Measurements from ENCODE around the gene MYH13. TPM values are rescaled to one million over a fixed set of nuclear protein-coding genes. Genes with fewer than 3 reads are reported as not detected.

MYH13 gene
- total RNA-seq, 4 donors from 2014 or later, result not detected

GRCh38 chr17:10270258-10270657 lies 102.5 kb downstream of the MYH13 start:
- ATAC-seq, result peak; percentile 67
- WGBS, 2 donors (ENCODE audit: low coverage in 1 of 2), result 50 to 71% methylated on average over 1 of the region's 1 CpG
- Histone ChIP-seq H3K27ac (no peak overlapping the region), H3K4me3 (no peak overlapping the region), H3K27me3 (no peaks in the 10 kb centered on the region), H3K36me3 (no peaks in the 10 kb centered on the region), H3K4me1 (no peaks in the 10 kb centered on the region), H3K9me3 (no peaks in the 10 kb centered on the region)
- TF ChIP-seq, protein P1, sequence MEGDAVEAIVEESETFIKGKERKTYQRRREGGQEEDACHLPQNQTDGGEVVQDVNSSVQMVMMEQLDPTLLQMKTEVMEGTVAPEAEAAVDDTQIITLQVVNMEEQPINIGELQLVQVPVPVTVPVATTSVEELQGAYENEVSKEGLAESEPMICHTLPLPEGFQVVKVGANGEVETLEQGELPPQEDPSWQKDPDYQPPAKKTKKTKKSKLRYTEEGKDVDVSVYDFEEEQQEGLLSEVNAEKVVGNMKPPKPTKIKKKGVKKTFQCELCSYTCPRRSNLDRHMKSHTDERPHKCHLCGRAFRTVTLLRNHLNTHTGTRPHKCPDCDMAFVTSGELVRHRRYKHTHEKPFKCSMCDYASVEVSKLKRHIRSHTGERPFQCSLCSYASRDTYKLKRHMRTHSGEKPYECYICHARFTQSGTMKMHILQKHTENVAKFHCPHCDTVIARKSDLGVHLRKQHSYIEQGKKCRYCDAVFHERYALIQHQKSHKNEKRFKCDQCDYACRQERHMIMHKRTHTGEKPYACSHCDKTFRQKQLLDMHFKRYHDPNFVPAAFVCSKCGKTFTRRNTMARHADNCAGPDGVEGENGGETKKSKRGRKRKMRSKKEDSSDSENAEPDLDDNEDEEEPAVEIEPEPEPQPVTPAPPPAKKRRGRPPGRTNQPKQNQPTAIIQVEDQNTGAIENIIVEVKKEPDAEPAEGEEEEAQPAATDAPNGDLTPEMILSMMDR (IDR thresholded peaks at IDR 0.05), result no peak
- TF ChIP-seq POLR2A (IDR thresholded peaks at IDR 0.05) (no peak), EP300 (IDR thresholded peaks at IDR 0.05) (no peak), POLR2AphosphoS5 (IDR thresholded peaks at IDR 0.05) (no peak)

DNA sequence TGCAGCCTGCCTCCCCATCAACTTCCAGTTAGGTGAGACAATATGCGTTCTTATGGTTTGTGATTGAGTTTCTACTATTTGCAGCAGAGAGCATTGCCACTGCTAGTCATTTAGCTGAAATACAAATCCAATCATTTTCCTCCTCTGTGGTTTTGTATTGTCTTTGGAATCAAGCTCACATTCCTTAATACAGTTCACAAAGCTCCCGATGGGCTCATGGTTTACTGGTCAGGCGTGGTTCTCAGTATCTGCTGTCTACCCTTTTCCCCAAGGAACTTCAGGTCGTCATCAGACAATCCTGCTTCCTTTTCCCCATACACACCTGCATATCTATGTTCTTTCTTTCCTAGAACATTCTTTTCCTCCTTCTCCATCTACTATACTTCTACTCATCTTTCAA lies 104.8 kb downstream of the MYH13 start:
- no peak overlapping the region for H3K4me3 ChIP-seq
- TF ChIP-seq, protein P1 (IDR thresholded peaks at IDR 0.05), result no peak
- TF ChIP-seq EP300 (IDR thresholded peaks at IDR 0.05) (no peak), POLR2AphosphoS5 (IDR thresholded peaks at IDR 0.05) (no peak), POLR2A (IDR thresholded peaks at IDR 0.05) (no peak)
- no peak for ATAC-seq
- 70 to 74% methylated on average over 3 to 4 of the region's 4 CpGs for WGBS, 2 donors (ENCODE audit: low coverage in 1 of 2)
- H3K36me3 ChIP-seq, result no peaks in the 10 kb centered on the region
- no peaks in the 10 kb centered on the region for H3K27me3 ChIP-seq
- no peak overlapping the region for H3K27ac ChIP-seq
- no peaks in the 10 kb centered on the region for H3K9me3 ChIP-seq
- H3K4me1 ChIP-seq, result no peaks in the 10 kb centered on the region

GRCh38 chr17:10266296-10266876 lies 106.4 kb downstream of the MYH13 start:
- no peaks in the 10 kb centered on the region for H3K9me3 ChIP-seq

DNA sequence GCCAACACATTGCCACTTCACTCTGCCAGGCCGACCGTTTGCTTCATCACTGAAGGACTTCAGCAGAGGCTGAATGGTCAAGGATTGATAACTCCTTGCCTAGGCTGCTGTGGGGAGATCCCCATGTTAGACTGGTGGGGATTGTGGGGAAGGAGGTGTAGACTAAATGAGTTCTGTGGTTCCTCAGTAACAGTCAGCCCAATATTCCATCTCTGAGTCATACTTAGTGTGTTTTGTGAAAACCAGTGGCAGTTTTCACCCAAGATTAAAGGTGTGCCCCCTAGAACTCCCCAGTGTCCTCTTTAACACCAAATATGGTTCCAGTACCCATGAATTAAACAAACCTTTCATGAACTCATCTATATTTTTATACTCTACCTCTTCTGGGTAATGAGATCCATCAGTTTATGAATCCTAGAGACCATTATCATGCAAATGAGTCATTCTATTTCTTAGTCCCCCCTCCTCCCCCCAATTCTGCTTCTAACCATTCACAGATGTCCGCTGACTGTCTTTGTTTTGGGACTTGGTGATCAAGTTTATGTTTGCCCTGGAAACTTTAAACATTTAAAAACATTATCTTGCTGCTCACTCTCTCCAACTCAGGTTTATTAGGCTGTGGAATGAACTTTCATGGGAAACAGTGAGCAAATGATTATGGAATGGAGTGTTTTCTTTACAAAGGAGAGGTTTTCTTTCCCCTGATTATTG lies 107.6 kb downstream of the MYH13 start:
- no peak for ATAC-seq
- TF ChIP-seq, protein P1 (IDR thresholded peaks at IDR 0.05), result no peak
- no peak for TF ChIP-seq EP300 (IDR thresholded peaks at IDR 0.05)
- no peak for TF ChIP-seq POLR2AphosphoS5 (IDR thresholded peaks at IDR 0.05)
- no peak for TF ChIP-seq POLR2A (IDR thresholded peaks at IDR 0.05)
- no peaks in the 10 kb centered on the region for H3K4me1 ChIP-seq
- H3K36me3 ChIP-seq, result no peaks in the 10 kb centered on the region
- no peak overlapping the region for H3K4me3 ChIP-seq
- WGBS, 2 donors (ENCODE audit: low coverage in 1 of 2), result 17 to 65% methylated on average over 1 to 3 of the region's 3 CpGs
- no peaks in the 10 kb centered on the region for H3K27me3 ChIP-seq
- H3K27ac ChIP-seq, result no peak overlapping the region
- H3K9me3 ChIP-seq, result no peaks in the 10 kb centered on the region

More at GRCh38 chr17:10266296-10266876, 106.4 kb downstream of the MYH13 start:
- no peak for TF ChIP-seq POLR2AphosphoS5 (IDR thresholded peaks at IDR 0.05)
- no peak for TF ChIP-seq POLR2A (IDR thresholded peaks at IDR 0.05)
- ATAC-seq, result no peak
- no peaks in the 10 kb centered on the region for H3K4me1 ChIP-seq
- H3K27ac ChIP-seq, result no peak overlapping the region
- 64 to 81% methylated on average over 1 to 3 of the region's 3 CpGs for whole genome bisulfite sequencing, 2 donors (ENCODE audit: low coverage in 1 of 2)
- H3K27me3 ChIP-seq, result no peaks in the 10 kb centered on the region
- H3K36me3 ChIP-seq, result no peaks in the 10 kb centered on the region
- H3K4me3 ChIP-seq, result no peak overlapping the region

DNA sequence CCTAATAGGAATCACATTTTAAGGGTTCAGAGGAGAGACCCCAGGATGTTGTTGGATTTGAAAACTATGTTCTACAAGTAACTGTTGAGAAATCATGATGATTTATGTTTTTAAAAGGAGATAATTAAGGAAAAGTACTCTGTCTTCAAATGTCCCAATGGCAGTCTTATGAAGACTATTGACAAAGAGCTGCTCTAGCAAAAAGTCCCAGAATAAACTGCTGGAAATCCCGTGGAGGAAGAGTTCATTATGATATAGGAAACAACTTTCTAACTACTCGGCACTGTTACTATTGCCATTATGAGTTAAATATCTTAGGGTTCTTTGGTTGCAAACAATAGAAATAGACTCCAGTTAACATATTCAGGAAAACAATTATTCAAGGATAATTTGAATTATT lies 108.8 kb downstream of the MYH13 start:
- WGBS, 2 donors (ENCODE audit: low coverage in 1 of 2), result 69 to 92% methylated on average over 2 of the region's 2 CpGs

More for the DNA sequence above, 108.8 kb downstream of the MYH13 start:
- TF ChIP-seq EP300 (IDR thresholded peaks at IDR 0.05) (no peak), POLR2A (IDR thresholded peaks at IDR 0.05) (no peak), POLR2AphosphoS5 (IDR thresholded peaks at IDR 0.05) (no peak)
- TF ChIP-seq, protein P1 (IDR thresholded peaks at IDR 0.05), result no peak
- Histone ChIP-seq H3K36me3 (no peaks in the 10 kb centered on the region), H3K27me3 (no peaks in the 10 kb centered on the region), H3K4me3 (no peak overlapping the region), H3K9me3 (no peaks in the 10 kb centered on the region), H3K4me1 (no peaks in the 10 kb centered on the region), H3K27ac (no peak overlapping the region)
- ATAC-seq, result no peak
